Ishikawa (cell line): Measurements from ENCODE around the gene SATB2.

Experiments used
- CEBPB ChIP-seq: IDR thresholded peaks from 2 replicates; pipeline ENCODE4 v1.6.1; 2012
- CREB1 ChIP-seq: IDR thresholded peaks from 2 replicates; pipeline ENCODE4 v1.6.1; 2012; ENCODE audit warnings: low read depth
- EGR1 ChIP-seq: IDR thresholded peaks from 2 replicates; pipeline ENCODE4 v1.6.1; 2012
- EP300 ChIP-seq: IDR thresholded peaks from 2 replicates; pipeline ENCODE4 v1.6.1; 2012; ENCODE audit warnings: borderline replicate concordance
- FOXM1 ChIP-seq: IDR thresholded peaks from 2 replicates; pipeline ENCODE4 v1.6.1; 2012; ENCODE audit warnings: low read depth, borderline replicate concordance
- NFIC ChIP-seq: IDR thresholded peaks from 2 replicates; pipeline ENCODE4 v1.6.1; 2012
- RAD21 ChIP-seq: IDR thresholded peaks from 2 replicates; pipeline ENCODE4 v1.6.1; 2012; ENCODE audit warnings: low read depth
- TAF1 ChIP-seq: IDR thresholded peaks from 2 replicates; pipeline ENCODE4 v1.6.1; 2012; ENCODE audit warnings: low read depth, mild to moderate bottlenecking
- TCF12 ChIP-seq: IDR thresholded peaks from 2 replicates; pipeline ENCODE4 v1.6.1; 2012; ENCODE audit warnings: low read depth
- TEAD4 ChIP-seq: IDR thresholded peaks from 2 replicates; pipeline ENCODE4 v1.6.1; 2012
- YY1 ChIP-seq: IDR thresholded peaks from 2 replicates; pipeline ENCODE4 v1.6.1; 2012; ENCODE audit warnings: low read depth
- ZBTB7A ChIP-seq: IDR thresholded peaks from 2 replicates; pipeline ENCODE4 v1.6.1; 2012; ENCODE audit warnings: low read depth
- TF ChIP-seq, protein P1 (sequence below): IDR thresholded peaks from 2 replicates; pipeline ENCODE4 v1.6.1; 2012; ENCODE audit warnings: low read depth, mild to moderate bottlenecking
- TF ChIP-seq, protein P2 (sequence below): IDR thresholded peaks from 2 replicates; pipeline ENCODE4 v1.6.1; 2012
- TF ChIP-seq, protein P3 (sequence below): IDR thresholded peaks from 2 replicates; pipeline ENCODE4 v1.6.1; 2012

The SATB2 gene

DNA sequence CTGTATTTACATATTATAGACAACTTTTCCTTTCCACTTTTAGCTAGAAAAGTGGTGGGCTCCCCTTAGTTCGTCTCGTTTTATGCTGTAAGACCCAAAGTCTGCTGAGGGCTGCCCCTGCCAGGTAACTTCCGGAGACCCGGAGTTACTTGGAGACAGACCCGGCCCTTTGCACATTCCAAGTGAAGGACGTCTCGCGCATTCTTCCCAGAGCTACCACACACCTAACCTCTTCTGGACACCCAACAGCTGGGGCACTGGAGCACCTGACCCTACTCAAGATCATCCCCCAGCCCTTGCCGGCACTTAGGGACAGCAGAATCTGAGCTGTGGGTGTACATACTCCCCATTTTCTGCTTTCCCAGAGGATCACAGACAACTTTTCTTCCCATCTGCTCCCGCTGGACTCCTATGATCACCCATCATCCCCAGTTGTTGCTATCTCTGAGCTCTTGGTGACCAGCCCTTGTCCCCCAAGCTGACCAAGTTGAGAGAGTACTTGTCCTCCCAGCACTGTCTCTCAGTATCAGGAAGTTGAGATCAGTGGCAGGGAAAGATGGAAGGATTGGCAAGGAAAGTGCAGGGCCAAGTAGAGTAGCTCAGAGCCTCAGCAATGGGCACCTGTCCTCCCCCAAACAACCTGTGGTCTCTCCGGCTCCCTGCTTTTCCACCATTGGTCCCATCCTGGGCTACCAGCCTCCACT is 8.4 kb upstream of the SATB2 start:
- TF ChIP-seq, protein P1, sequence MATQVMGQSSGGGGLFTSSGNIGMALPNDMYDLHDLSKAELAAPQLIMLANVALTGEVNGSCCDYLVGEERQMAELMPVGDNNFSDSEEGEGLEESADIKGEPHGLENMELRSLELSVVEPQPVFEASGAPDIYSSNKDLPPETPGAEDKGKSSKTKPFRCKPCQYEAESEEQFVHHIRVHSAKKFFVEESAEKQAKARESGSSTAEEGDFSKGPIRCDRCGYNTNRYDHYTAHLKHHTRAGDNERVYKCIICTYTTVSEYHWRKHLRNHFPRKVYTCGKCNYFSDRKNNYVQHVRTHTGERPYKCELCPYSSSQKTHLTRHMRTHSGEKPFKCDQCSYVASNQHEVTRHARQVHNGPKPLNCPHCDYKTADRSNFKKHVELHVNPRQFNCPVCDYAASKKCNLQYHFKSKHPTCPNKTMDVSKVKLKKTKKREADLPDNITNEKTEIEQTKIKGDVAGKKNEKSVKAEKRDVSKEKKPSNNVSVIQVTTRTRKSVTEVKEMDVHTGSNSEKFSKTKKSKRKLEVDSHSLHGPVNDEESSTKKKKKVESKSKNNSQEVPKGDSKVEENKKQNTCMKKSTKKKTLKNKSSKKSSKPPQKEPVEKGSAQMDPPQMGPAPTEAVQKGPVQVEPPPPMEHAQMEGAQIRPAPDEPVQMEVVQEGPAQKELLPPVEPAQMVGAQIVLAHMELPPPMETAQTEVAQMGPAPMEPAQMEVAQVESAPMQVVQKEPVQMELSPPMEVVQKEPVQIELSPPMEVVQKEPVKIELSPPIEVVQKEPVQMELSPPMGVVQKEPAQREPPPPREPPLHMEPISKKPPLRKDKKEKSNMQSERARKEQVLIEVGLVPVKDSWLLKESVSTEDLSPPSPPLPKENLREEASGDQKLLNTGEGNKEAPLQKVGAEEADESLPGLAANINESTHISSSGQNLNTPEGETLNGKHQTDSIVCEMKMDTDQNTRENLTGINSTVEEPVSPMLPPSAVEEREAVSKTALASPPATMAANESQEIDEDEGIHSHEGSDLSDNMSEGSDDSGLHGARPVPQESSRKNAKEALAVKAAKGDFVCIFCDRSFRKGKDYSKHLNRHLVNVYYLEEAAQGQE: no peak
- TF ChIP-seq EP300 (no peak), TCF12 (no peak), FOXM1 (no peak), TEAD4 (no peak), CEBPB (no peak), EGR1 (no peak), YY1 (no peak), ZBTB7A (no peak), RAD21 (no peak), NFIC (no peak), CREB1 (no peak), TAF1 (no peak)
- TF ChIP-seq, protein P2, sequence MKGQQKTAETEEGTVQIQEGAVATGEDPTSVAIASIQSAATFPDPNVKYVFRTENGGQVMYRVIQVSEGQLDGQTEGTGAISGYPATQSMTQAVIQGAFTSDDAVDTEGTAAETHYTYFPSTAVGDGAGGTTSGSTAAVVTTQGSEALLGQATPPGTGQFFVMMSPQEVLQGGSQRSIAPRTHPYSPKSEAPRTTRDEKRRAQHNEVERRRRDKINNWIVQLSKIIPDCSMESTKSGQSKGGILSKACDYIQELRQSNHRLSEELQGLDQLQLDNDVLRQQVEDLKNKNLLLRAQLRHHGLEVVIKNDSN: no peak
- TF ChIP-seq, protein P3, sequence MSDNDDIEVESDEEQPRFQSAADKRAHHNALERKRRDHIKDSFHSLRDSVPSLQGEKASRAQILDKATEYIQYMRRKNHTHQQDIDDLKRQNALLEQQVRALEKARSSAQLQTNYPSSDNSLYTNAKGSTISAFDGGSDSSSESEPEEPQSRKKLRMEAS: no peak

DNA sequence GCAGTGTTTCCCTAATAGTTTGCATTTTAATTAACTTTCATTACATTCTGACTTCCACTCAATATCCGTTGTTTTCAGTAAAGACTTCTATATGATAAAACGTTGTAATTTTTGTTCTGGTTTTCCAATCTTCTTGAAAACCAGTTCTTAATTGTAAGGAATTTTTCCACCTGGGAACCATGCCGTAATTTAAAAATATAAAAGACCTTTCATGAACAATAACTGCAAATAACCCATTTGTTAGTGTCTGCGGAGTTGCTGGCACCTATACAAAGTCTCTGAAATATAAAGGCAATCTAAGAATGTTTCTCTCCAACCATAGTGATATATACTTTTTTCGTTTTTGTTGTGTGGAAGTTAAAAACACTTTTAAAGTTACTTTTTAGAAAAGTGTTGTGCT is 7.7 kb upstream of the SATB2 start:
- no peak for TF ChIP-seq TCF12
- TF ChIP-seq RAD21: no peak
- TF ChIP-seq CEBPB: no peak
- no peak for TF ChIP-seq TEAD4
- no peak for TF ChIP-seq ZBTB7A
- no peak for TF ChIP-seq FOXM1
- TF ChIP-seq, protein P3: no peak
- TF ChIP-seq CREB1: no peak
- no peak for TF ChIP-seq NFIC
- TF ChIP-seq, protein P1: no peak
- TF ChIP-seq, protein P2: no peak

DNA sequence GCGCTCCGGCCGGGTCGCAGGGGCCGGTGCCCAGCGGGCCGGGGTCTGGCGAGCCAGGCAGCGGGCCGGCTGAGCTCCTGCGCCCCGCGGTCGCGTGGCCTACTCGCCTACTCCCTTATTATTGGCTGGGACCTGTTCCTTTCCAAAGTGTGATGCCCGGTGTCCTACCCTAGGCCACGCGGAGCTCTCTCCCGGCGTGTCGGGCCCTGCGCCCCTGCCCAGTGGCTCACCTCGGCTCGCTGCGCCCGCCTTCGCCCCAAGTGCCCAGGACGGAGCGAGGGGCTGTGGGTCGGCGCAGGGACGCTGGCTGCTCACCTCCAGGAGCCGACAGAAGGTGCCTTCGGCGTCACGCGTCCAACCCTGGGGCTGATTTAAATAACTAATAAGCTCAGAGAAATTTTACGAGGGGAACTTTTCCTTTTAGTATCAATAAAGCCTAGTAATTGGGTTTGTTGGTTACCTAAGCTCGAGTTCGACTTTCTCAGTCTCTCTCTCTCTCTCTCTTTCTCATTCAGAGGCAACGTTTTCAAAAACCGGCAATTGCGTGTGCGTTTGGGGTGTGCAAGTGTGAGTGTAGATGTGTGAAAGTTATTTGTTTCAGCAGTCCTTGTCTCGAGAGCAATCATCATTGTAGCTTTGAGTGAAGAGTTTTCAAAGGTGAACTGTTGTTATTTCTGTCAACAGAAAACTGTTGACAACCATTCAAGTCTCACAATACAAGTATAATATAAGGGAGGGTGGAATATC is 7.0 kb upstream of the SATB2 start:
- TF ChIP-seq CEBPB (no peak), RAD21 (no peak)

DNA sequence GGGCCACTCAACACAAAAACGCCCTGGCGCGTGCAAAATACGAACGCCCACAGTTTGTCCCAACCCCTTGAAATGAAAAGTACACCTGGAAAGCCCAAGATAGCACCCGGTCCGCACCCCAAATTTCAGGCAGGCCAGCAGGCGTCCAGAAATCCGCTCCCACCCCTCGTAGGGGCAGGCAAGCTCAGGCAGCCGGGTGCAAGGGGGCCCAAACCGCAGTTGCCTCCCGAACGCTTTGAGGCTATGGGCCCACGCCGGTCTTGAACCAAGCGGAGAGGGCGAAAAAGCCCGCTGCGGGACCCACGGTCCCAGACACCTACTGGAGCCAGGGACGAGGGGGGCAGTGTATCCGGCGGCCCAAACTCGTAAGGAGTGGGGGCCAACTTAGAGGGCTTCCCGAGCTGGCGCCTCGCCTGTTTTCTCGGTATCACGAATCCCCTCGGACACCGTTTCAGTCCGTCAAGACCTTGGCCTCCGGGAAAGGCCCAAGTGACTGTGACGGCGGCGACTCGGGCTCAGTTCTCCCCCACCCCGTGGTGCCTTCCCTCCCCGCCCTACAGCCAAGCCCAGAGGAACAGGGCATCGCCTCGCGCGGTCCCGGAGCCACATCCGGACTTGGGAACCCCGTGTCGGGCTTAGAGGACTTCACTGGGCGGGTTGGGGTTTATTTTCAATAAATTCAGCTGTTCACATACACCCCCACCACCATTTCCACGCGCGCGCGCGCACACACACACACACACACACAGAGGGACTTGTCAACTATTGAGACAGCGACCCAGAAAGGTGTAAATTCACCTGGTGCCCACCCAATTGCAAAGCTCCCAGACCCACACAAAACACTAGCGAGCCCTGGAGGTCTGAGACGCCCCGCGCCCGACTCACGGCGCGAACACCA is 6.2 kb upstream of the SATB2 start:
- TF ChIP-seq, protein P1: no peak
- no peak for TF ChIP-seq YY1
- no peak for TF ChIP-seq CREB1
- no peak for TF ChIP-seq TEAD4
- TF ChIP-seq FOXM1: no peak
- TF ChIP-seq, protein P3: no peak
- no peak for TF ChIP-seq NFIC
- no peak for TF ChIP-seq EP300
- TF ChIP-seq, protein P2: no peak
- no peak for TF ChIP-seq TAF1
- no peak for TF ChIP-seq EGR1
- no peak for TF ChIP-seq TCF12
- TF ChIP-seq RAD21: no peak
- TF ChIP-seq ZBTB7A: no peak
- no peak for TF ChIP-seq CEBPB
